Measurements from ENCODE around the gene MKX. TPM values are rescaled to one million over a fixed set of nuclear protein-coding genes. Genes with fewer than 3 reads are reported as not detected.

The MKX gene
- total and polyA plus RNA-seq, 7 donors: 0.28 to 34.9 (median 11.3) TPM; not detected in 1

DNA sequence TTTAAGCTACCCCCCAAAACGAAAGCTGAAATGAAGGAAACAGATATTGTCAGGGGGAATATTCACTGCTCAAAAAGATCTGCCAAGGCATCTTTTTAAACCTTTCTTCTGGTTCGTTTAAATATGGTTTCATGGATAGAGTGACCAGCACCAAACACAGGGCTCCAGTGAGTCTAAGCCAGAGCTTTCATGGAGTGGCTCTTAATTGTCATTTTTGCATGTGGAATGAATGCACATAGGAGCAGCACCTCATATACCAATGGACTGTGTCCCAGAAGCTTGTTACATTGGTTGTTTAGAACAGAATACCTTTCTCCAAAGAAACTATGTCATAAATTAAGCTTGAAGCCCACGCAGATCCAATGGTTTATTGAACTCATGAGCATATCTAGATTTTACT is 17.3 kb downstream of the MKX start:
- H3K36me3 ChIP-seq: no peaks in the 10 kb centered on the region
- no peak for DNase-seq
- no peaks in the 10 kb centered on the region for H3K9me3 ChIP-seq
- no peaks in the 10 kb centered on the region for H3K27me3 ChIP-seq
- 59 to 77% methylated on average over 3 of the region's 3 CpGs for WGBS, 2 donors
- TF ChIP-seq POLR2AphosphoS5 (IDR thresholded peaks at IDR 0.05) (no peak), EP300 (IDR thresholded peaks at IDR 0.05) (no peak), POLR2A (IDR thresholded peaks at IDR 0.05) (no peak)
- TF ChIP-seq, protein P1, sequence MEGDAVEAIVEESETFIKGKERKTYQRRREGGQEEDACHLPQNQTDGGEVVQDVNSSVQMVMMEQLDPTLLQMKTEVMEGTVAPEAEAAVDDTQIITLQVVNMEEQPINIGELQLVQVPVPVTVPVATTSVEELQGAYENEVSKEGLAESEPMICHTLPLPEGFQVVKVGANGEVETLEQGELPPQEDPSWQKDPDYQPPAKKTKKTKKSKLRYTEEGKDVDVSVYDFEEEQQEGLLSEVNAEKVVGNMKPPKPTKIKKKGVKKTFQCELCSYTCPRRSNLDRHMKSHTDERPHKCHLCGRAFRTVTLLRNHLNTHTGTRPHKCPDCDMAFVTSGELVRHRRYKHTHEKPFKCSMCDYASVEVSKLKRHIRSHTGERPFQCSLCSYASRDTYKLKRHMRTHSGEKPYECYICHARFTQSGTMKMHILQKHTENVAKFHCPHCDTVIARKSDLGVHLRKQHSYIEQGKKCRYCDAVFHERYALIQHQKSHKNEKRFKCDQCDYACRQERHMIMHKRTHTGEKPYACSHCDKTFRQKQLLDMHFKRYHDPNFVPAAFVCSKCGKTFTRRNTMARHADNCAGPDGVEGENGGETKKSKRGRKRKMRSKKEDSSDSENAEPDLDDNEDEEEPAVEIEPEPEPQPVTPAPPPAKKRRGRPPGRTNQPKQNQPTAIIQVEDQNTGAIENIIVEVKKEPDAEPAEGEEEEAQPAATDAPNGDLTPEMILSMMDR (IDR thresholded peaks at IDR 0.05): no peak
- H3K27ac ChIP-seq: peak overlapping the region; percentile 32 to 83 (median 74)
- intact Hi-C loops (cut with DNase I): no loop called here
- no peak overlapping the region for H3K4me3 ChIP-seq
- H3K4me1 ChIP-seq: peaks cover 0 to 61% (median 39%) of the 10 kb centered on the region in 4 donors

- H3K27me3 ChIP-seq: no peaks in the 10 kb centered on the region
- intact Hi-C loops (cut with DNase I): no loop called here
- WGBS, 2 donors: 50 to 87% methylated on average over 1 of the region's 1 CpG
- TF ChIP-seq POLR2A (IDR thresholded peaks at IDR 0.05) (no peak), POLR2AphosphoS5 (IDR thresholded peaks at IDR 0.05) (no peak), EP300 (IDR thresholded peaks at IDR 0.05) (no peak)
- TF ChIP-seq, protein P1 (IDR thresholded peaks at IDR 0.05): peak in 1 of 4 experiments; percentile 26
- H3K9me3 ChIP-seq: no peaks in the 10 kb centered on the region
- peaks cover 0 to 63% (median 43%) of the 10 kb centered on the region in 4 donors for H3K4me1 ChIP-seq
- no peaks in the 10 kb centered on the region for H3K36me3 ChIP-seq
- peak overlapping the region; percentile 62 to 83 (median 74) for H3K27ac ChIP-seq
- H3K4me3 ChIP-seq: no peak overlapping the region
- no peak for DNase-seq
These were observed 21.3 kb downstream of the MKX start for GRCh38 chr10:27724287-27724686.

DNA sequence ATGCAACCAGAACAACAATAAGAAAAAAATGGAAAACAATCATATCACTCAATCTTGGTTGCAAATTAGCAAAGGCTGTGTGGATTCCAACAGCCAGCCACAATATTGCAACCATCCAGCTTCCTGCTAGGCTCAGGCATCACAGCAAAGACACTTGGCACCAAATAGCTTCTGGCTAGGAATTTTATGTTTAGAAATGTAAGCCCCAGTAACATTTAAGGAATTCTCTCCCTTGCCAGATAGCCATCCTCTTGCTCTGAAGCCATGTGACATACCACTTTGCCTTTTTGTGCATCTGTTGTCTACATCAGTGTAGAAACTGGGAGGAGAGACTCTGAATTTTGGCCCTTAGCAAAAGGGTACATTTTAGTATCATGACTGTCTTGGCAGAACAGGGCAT is 22.2 kb downstream of the MKX start:
- H3K36me3 ChIP-seq: no peaks in the 10 kb centered on the region
- intact Hi-C loops (cut with DNase I): no loop called here
- no peak overlapping the region for H3K4me3 ChIP-seq
- H3K4me1 ChIP-seq: peaks cover 0 to 60% (median 41%) of the 10 kb centered on the region in 4 donors
- no peak for DNase-seq
- H3K9me3 ChIP-seq: no peaks in the 10 kb centered on the region
- TF ChIP-seq, protein P1 (IDR thresholded peaks at IDR 0.05): no peak
- TF ChIP-seq POLR2A (IDR thresholded peaks at IDR 0.05): no peak
- no peak for TF ChIP-seq EP300 (IDR thresholded peaks at IDR 0.05)
- no peak for TF ChIP-seq POLR2AphosphoS5 (IDR thresholded peaks at IDR 0.05)
- no peaks in the 10 kb centered on the region for H3K27me3 ChIP-seq
- H3K27ac ChIP-seq: peak overlapping the region; percentile 62 to 83 (median 74)

- H3K4me3 ChIP-seq: no peak overlapping the region
- H3K27ac ChIP-seq: no peak overlapping the region
- no peaks in the 10 kb centered on the region for H3K9me3 ChIP-seq
- no peaks in the 10 kb centered on the region for H3K27me3 ChIP-seq
- WGBS, 2 donors: 89 to 92% methylated on average over 1 of the region's 1 CpG
- peaks cover 0 to 33% (median 26%) of the 10 kb centered on the region in 4 donors for H3K4me1 ChIP-seq
- no peaks in the 10 kb centered on the region for H3K36me3 ChIP-seq
- TF ChIP-seq EP300 (IDR thresholded peaks at IDR 0.05) (no peak), POLR2AphosphoS5 (IDR thresholded peaks at IDR 0.05) (no peak), POLR2A (IDR thresholded peaks at IDR 0.05) (no peak)
- TF ChIP-seq, protein P1 (IDR thresholded peaks at IDR 0.05): no peak
- intact Hi-C loops (cut with DNase I): no loop called here
- DNase-seq: no peak
These were observed 25.1 kb downstream of the MKX start for GRCh38 chr10:27720529-27720928.

- DNase-seq: no peak
- intact Hi-C loops (cut with DNase I): no loop called here
- H3K27me3 ChIP-seq: no peaks in the 10 kb centered on the region
- H3K9me3 ChIP-seq: no peaks in the 10 kb centered on the region
- WGBS, 2 donors: 84 to 86% methylated on average over 3 of the region's 3 CpGs
- H3K4me1 ChIP-seq: peaks cover 0 to 35% (median 23%) of the 10 kb centered on the region in 4 donors
- no peak for TF ChIP-seq EP300 (IDR thresholded peaks at IDR 0.05)
- TF ChIP-seq, protein P1 (IDR thresholded peaks at IDR 0.05): no peak
- no peak for TF ChIP-seq POLR2AphosphoS5 (IDR thresholded peaks at IDR 0.05)
- no peak for TF ChIP-seq POLR2A (IDR thresholded peaks at IDR 0.05)
- H3K4me3 ChIP-seq: no peak overlapping the region
- no peak overlapping the region for H3K27ac ChIP-seq
- no peaks in the 10 kb centered on the region for H3K36me3 ChIP-seq
These were observed 26.6 kb downstream of the MKX start for GRCh38 chr10:27719052-27719451.
